HG02981 (cell line): ENCODE measurements around the gene ICOS.
"Not testable (repeated sequence)": the region's sequence is repeated elsewhere in the genome, so short reads cannot be mapped to it uniquely, and the experiment has no call there.

Experiments
- ATAC-seq: cut with Tn5 transposase; IDR thresholded peaks from one replicate; pipeline ENCODE4 v1.9.1; 2021; ENCODE audit warnings: mild to moderate bottlenecking, moderate library complexity; ENCODE audit not compliant: unreplicated experiment

Gene ICOS

GRCh38 chr2:203916756-203917155 lies 19.8 kb upstream of the ICOS start:
- ATAC-seq = no peak

GRCh38 chr2:203918264-203918663 lies 18.3 kb upstream of the ICOS start:
- no peak for ATAC-seq

GRCh38 chr2:203918839-203919238 lies 17.7 kb upstream of the ICOS start:
- no peak for ATAC-seq

- no peak for ATAC-seq
These were observed 10.9 kb upstream of the ICOS start for GRCh38 chr2:203925512-203926158.

GRCh38 chr2:203928849-203929248 lies 7.7 kb upstream of the ICOS start:
- ATAC-seq = no peak

- ATAC-seq = not testable (repeated sequence)
These were observed 5.3 kb upstream of the ICOS start for GRCh38 chr2:203931262-203931661.

GRCh38 chr2:203934041-203934492 lies 2.5 kb upstream of the ICOS start:
- no peak for ATAC-seq

- ATAC-seq = no peak
These were observed 1.7 kb upstream of the ICOS start for GRCh38 chr2:203934711-203935438.

GRCh38 chr2:203935568-203935967 lies 995 bp upstream of the ICOS start:
- no peak for ATAC-seq

GRCh38 chr2:203936949-203937348 lies 386 bp downstream of the ICOS start:
- no peak for ATAC-seq

- ATAC-seq = no peak
These were observed 1.2 kb downstream of the ICOS start for GRCh38 chr2:203937788-203938187.

GRCh38 chr2:203940039-203940438 lies 3.5 kb downstream of the ICOS start:
- no peak for ATAC-seq

- not testable (repeated sequence) for ATAC-seq
These were observed 7.2 kb downstream of the ICOS start for GRCh38 chr2:203943493-203944382.

- peak; percentile 58 for ATAC-seq
These were observed 12.2 kb downstream of the ICOS start for GRCh38 chr2:203948733-203949132.

GRCh38 chr2:203949228-203949627 lies 12.7 kb downstream of the ICOS start:
- ATAC-seq = peak; percentile 34

- no peak for ATAC-seq
These were observed 14.9 kb downstream of the ICOS start for GRCh38 chr2:203951366-203951902.

GRCh38 chr2:203959265-203959664 lies 22.7 kb downstream of the ICOS start:
- no peak for ATAC-seq

- no peak for ATAC-seq
These were observed 23.1 kb downstream of the ICOS start for GRCh38 chr2:203959672-203960071.

- no peak for ATAC-seq
These were observed 24.2 kb downstream of the ICOS start for GRCh38 chr2:203960811-203961210.

GRCh38 chr2:203965190-203965589 lies 28.6 kb downstream of the ICOS start:
- ATAC-seq = not testable (repeated sequence)

- ATAC-seq = no peak
These were observed 34.7 kb downstream of the ICOS start for GRCh38 chr2:203971251-203971650.
